Keratinocyte (primary cell): ENCODE measurements around the gene PDE9A. TPM values are rescaled to one million over a fixed set of nuclear protein-coding genes. Genes with fewer than 3 reads are reported as not detected.

ENCODE experiments used
- DNase-seq: peaks from one replicate; pipeline ENCODE4 v3.0.0-alpha.2; 2011; ENCODE audit warnings: low read depth, missing footprints, low spot score
- FAIRE-seq: peaks from 2 replicates; lab custom pipeline; 2011; peaks lifted over from hg19 to GRCh38; lab: Jason Lieb, UNC
- H2AFZ ChIP-seq: 2 replicates; pipeline ENCODE4 v1.6.0; 2012; ENCODE audit warnings: low read length, control low read depth, inconsistent platforms; ENCODE audit not compliant: control insufficient read depth
- H3K27ac ChIP-seq: 2 replicates; pipeline ENCODE4 v1.5.1; 2011; ENCODE audit warnings: low read length; ENCODE audit not compliant: control insufficient read depth, insufficient read depth
- H3K27me3 ChIP-seq: 3 replicates; pipeline ENCODE4 v1.6.0; 2011; ENCODE audit warnings: low read length; ENCODE audit not compliant: control insufficient read depth, insufficient read depth; ENCODE audit errors: extremely low read depth
- H3K36me3 ChIP-seq, 2 experiments: 2 replicates in 1 of 2; 3 replicates in 1 of 2; pipeline ENCODE4 v1.5.1; 2011; ENCODE audit warnings: low read length in 2 of 2, mild to moderate bottlenecking in 1 of 2; ENCODE audit not compliant: control insufficient read depth in 2 of 2, insufficient read depth in 2 of 2; ENCODE audit errors: extremely low read depth in 1 of 2
- H3K4me1 ChIP-seq: 3 replicates; pipeline ENCODE4 v1.5.1; 2011; ENCODE audit warnings: low read length; ENCODE audit not compliant: control insufficient read depth, insufficient read depth; ENCODE audit errors: extremely low read depth
- H3K4me2 ChIP-seq: 3 replicates; pipeline ENCODE4 v1.6.0; 2011; ENCODE audit warnings: low read depth, low read length; ENCODE audit not compliant: control insufficient read depth, insufficient read depth; ENCODE audit errors: extremely low read depth
- H3K4me3 ChIP-seq, 3 experiments: fragments of 200-600 bp in 1 of 3; sonication (generic) in 1 of 3; 2 replicates in 2 of 3; 3 replicates in 1 of 3; pipeline ENCODE4 v1.5.1; 2011 to 2016; ENCODE audit warnings: low read length in 3 of 3, mild to moderate bottlenecking in 3 of 3, control low read depth in 2 of 3, inconsistent platforms in 1 of 3, low read depth in 1 of 3, mixed read lengths in 1 of 3, mixed run types in 1 of 3, moderate library complexity in 1 of 3; ENCODE audit not compliant: control insufficient read depth in 2 of 3, insufficient read depth in 2 of 3; ENCODE audit errors: extremely low read depth in 1 of 3
- H3K79me2 ChIP-seq: 2 replicates; pipeline ENCODE4 v1.6.0; 2012; ENCODE audit warnings: low read length; ENCODE audit not compliant: control insufficient read depth, insufficient read depth
- H3K9ac ChIP-seq: 3 replicates; pipeline ENCODE4 v1.6.0; 2011; ENCODE audit warnings: low read length; ENCODE audit not compliant: control insufficient read depth, insufficient read depth; ENCODE audit errors: extremely low read depth
- H3K9me1 ChIP-seq: 3 replicates; pipeline ENCODE4 v1.6.0; 2011; ENCODE audit warnings: low read length; ENCODE audit not compliant: control insufficient read depth, insufficient read depth; ENCODE audit errors: extremely low read depth
- H3K9me3 ChIP-seq: 2 replicates; pipeline ENCODE4 v1.5.1; 2012; ENCODE audit warnings: low read depth, low read length; ENCODE audit not compliant: control insufficient read depth
- H4K20me1 ChIP-seq: 3 replicates; pipeline ENCODE4 v1.6.0; 2011; ENCODE audit warnings: low read length; ENCODE audit not compliant: control insufficient read depth, insufficient read depth; ENCODE audit errors: extremely low read depth
- CTCF ChIP-seq, 3 experiments: IDR thresholded peaks in 1 of 3; conservative IDR thresholded peaks in 1 of 3; optimal IDR thresholded peaks in 1 of 3; 2 replicates in 2 of 3; 3 replicates in 1 of 3; pipeline versions ENCODE3 to v1.5.1; 2011; ENCODE audit warnings: low read length in 3 of 3, mild to moderate bottlenecking in 3 of 3, moderate library complexity in 2 of 3, control low read depth in 1 of 3, inconsistent platforms in 1 of 3; ENCODE audit not compliant: insufficient read depth in 2 of 3; ENCODE audit errors: extremely low read depth in 1 of 3
- EZH2 ChIP-seq: IDR thresholded peaks from one replicate; pipeline ENCODE4 v1.6.1; 2012; ENCODE audit warnings: inconsistent platforms, mild to moderate bottlenecking, low read length, moderate library complexity
- dilution Hi-C: fragments of 300-500 bp; cut with MboI; formaldehyde crosslinking; loops from one replicate; pipeline ENCODE4 v1.7.0; 2020; ENCODE audit warnings: low sequenced_read_pairs; ENCODE audit not compliant: extremely low pct_ligation_motif_present
- polyA plus RNA-seq, 5 experiments: library from polyadenylated mRNA; depleted of rRNA in 3 of 5; stranded (reverse) in 3 of 5; stranded (forward) in 1 of 5; unstranded in 1 of 5; fragments of >200 nt; gene quantifications; 1 replicate in 1 of 5; 2 replicates in 3 of 5; 3 replicates in 1 of 5; pipeline versions ENCODE4 v1.2.1 to v1.2.3, GENCODE V29; 2011 to 2012; ENCODE audit warnings: missing spikeins in 2 of 5, low read depth in 1 of 5, low replicate concordance in 1 of 5

PDE9A gene
- polyA plus RNA-seq, 1 donor (not counting 4 experiments of a cell fraction or from before 2014, with no cell fraction given), result 0.13 TPM

- dilution Hi-C loops, result no loop called here
- Histone ChIP-seq H3K9me3 (no peaks in the 10 kb centered on the region), H3K9ac (no peak overlapping the region)
These were observed 11.9 kb upstream of the PDE9A start for GRCh38 chr21:42641311-42642218.

GRCh38 chr21:42642219-42642745 lies 11.1 kb upstream of the PDE9A start:
- Histone ChIP-seq H3K4me1 (no peaks in the 10 kb centered on the region), H4K20me1 (no peaks in the 10 kb centered on the region), H3K9ac (no peak overlapping the region), H3K79me2 (no peaks in the 10 kb centered on the region), H3K9me3 (no peaks in the 10 kb centered on the region), H3K27me3 (peaks cover 17% of the 10 kb centered on the region), H3K4me3 (no peak overlapping the region), H3K36me3 (no peaks in the 10 kb centered on the region), H3K27ac (no peak overlapping the region), H3K4me2 (no peak overlapping the region), H3K9me1 (no peaks in the 10 kb centered on the region), H2AFZ (no peak overlapping the region)
- FAIRE-seq, result no peak
- TF ChIP-seq CTCF (optimal IDR thresholded peaks at IDR 0.05 in 1 of 3, IDR thresholded peaks at IDR 0.05 in 1 of 3, conservative IDR thresholded peaks at IDR 0.05 in 1 of 3; ENCODE audit: extremely low read depth in 1 of 3, insufficient read depth in 2 of 3, low read length in 3 of 3) (no peak), EZH2 (no peak)
- no peak for DNase-seq
- dilution Hi-C loops, result no loop called here

More at GRCh38 chr21:42641311-42642218, 11.9 kb upstream of the PDE9A start:
- H3K9me1 ChIP-seq, result no peaks in the 10 kb centered on the region
- H2AFZ ChIP-seq, result no peak overlapping the region
- no peak overlapping the region for H3K4me2 ChIP-seq
- DNase-seq (no peak), FAIRE-seq (no peak)
- no peaks in the 10 kb centered on the region for H3K36me3 ChIP-seq
- no peaks in the 10 kb centered on the region for H4K20me1 ChIP-seq
- TF ChIP-seq EZH2, result no peak
- TF ChIP-seq CTCF (optimal IDR thresholded peaks at IDR 0.05 in 1 of 3, IDR thresholded peaks at IDR 0.05 in 1 of 3, conservative IDR thresholded peaks at IDR 0.05 in 1 of 3; ENCODE audit: extremely low read depth in 1 of 3, insufficient read depth in 2 of 3, low read length in 3 of 3), result no peak
- no peak overlapping the region for H3K27ac ChIP-seq
- no peak overlapping the region for H3K4me3 ChIP-seq
- H3K27me3 ChIP-seq, result peaks cover 17% of the 10 kb centered on the region
- H3K79me2 ChIP-seq, result no peaks in the 10 kb centered on the region
- no peaks in the 10 kb centered on the region for H3K4me1 ChIP-seq
